Endothelial cell of umbilical vein (primary cell): ENCODE data around the gene ATL1. TPM values are rescaled to one million over a fixed set of nuclear protein-coding genes. Genes with fewer than 3 reads are reported as not detected.

Experiments
- BruUV-seq: library from RNA; stranded (reverse); fragments of 400-500 nt; replicated peaks from 2 replicates; lab custom pipeline; 2021; lab: Mats Ljungman, UMichigan
- CTCF ChIA-PET: fragments of 300-600, 350-600 bp; sonication (Branson Sonifier 250); formaldehyde crosslinking; loops from one replicate; lab custom pipeline; 2021; ENCODE audit warnings: antibody characterized with exemption, inconsistent platforms; lab: Charles Lee
- POLR2A ChIA-PET: fragments of 300-600, 350-600 bp; sonication (Branson Sonifier 250); formaldehyde crosslinking; loops from one replicate; lab custom pipeline; 2021; ENCODE audit warnings: antibody characterized with exemption, inconsistent platforms; lab: Charles Lee
- DNase-seq: peaks from one replicate; pipeline ENCODE4 v3.0.0-alpha.2; 2011; ENCODE audit warnings: low read depth, low spot score
- FAIRE-seq: peaks from 2 replicates; lab custom pipeline; 2011; peaks lifted over from hg19 to GRCh38; lab: Jason Lieb, UNC
- H2AFZ ChIP-seq: 2 replicates; pipeline ENCODE4 v1.6.0; 2012; ENCODE audit warnings: low read depth, low read length, control low read depth, inconsistent platforms
- H3K27ac ChIP-seq: 2 replicates; pipeline ENCODE4 v1.5.1; 2011; ENCODE audit warnings: low read depth, mild to moderate bottlenecking, control low read depth, low read length, moderate library complexity; ENCODE audit not compliant: insufficient read depth
- H3K27me3 ChIP-seq, 2 experiments: 2 replicates each; pipeline versions ENCODE4 v1.6.0 to v1.6.1; 2011; ENCODE audit warnings: low read length in 2 of 2, mixed read lengths in 1 of 2; ENCODE audit not compliant: control insufficient read depth in 2 of 2, insufficient read depth in 2 of 2
- H3K36me3 ChIP-seq, 2 experiments: 2 replicates in 1 of 2; 3 replicates in 1 of 2; pipeline ENCODE4 v1.5.1; 2011; ENCODE audit warnings: low read length in 2 of 2, mild to moderate bottlenecking in 1 of 2, moderate library complexity in 1 of 2; ENCODE audit not compliant: control insufficient read depth in 2 of 2, insufficient read depth in 2 of 2; ENCODE audit errors: extremely low read depth in 1 of 2
- H3K4me1 ChIP-seq: 3 replicates; pipeline ENCODE4 v1.5.1; 2011; ENCODE audit warnings: mild to moderate bottlenecking, low read length; ENCODE audit not compliant: control insufficient read depth, insufficient read depth; ENCODE audit errors: extremely low read depth
- H3K4me2 ChIP-seq: 2 replicates; pipeline ENCODE4 v1.6.1; 2011; ENCODE audit warnings: low read length, control low read depth, mixed read lengths; ENCODE audit not compliant: insufficient read depth
- H3K4me3 ChIP-seq, 3 experiments: fragments of 200-600 bp in 1 of 3; sonication (generic), shearing (Covaris generic) in 1 of 3; replicated peaks in 1 of 3; 2 replicates each; pipeline ENCODE4 v1.5.1; 2011 to 2016; ENCODE audit warnings: control low read depth in 3 of 3, low read length in 3 of 3, mild to moderate bottlenecking in 2 of 3, inconsistent platforms in 1 of 3, low read depth in 1 of 3, moderate library complexity in 1 of 3; ENCODE audit not compliant: insufficient read depth in 1 of 3
- H3K79me2 ChIP-seq: 2 replicates; pipeline ENCODE4 v1.6.0; 2012; ENCODE audit warnings: low read length, inconsistent platforms; ENCODE audit not compliant: control insufficient read depth, insufficient read depth
- H3K9ac ChIP-seq: replicated peaks from 2 replicates; pipeline ENCODE3; 2011; ENCODE audit warnings: low read length, control low read depth; ENCODE audit not compliant: insufficient read depth; ENCODE audit errors: extremely low read depth
- H3K9me1 ChIP-seq: replicated peaks from 3 replicates; pipeline ENCODE4 v1.6.0; 2011; ENCODE audit warnings: mild to moderate bottlenecking, low read length; ENCODE audit not compliant: control insufficient read depth, insufficient read depth; ENCODE audit errors: extremely low read depth
- H3K9me3 ChIP-seq: replicated peaks from 2 replicates; pipeline ENCODE4 v1.5.1; 2012; ENCODE audit warnings: low read length, inconsistent platforms; ENCODE audit not compliant: control insufficient read depth, insufficient read depth
- H4K20me1 ChIP-seq: replicated peaks from 2 replicates; pipeline ENCODE3; 2011; ENCODE audit warnings: mild to moderate bottlenecking, low read length; ENCODE audit not compliant: control insufficient read depth, insufficient read depth; ENCODE audit errors: extremely low read depth
- EZH2 ChIP-seq: IDR thresholded peaks from 2 replicates; pipeline ENCODE4 v1.6.1; 2012; ENCODE audit warnings: borderline replicate concordance, low read depth, mild to moderate bottlenecking, moderate library complexity, low read length, inconsistent platforms; ENCODE audit not compliant: severe bottlenecking
- FOS ChIP-seq: IDR thresholded peaks from 2 replicates; pipeline ENCODE4 v1.6.1; 2011; ENCODE audit warnings: mild to moderate bottlenecking, low read length, moderate library complexity, borderline replicate concordance; ENCODE audit not compliant: insufficient read depth
- GATA2 ChIP-seq: IDR thresholded peaks from 2 replicates; pipeline ENCODE4 v1.7.0; 2011; ENCODE audit warnings: low read depth, mild to moderate bottlenecking, moderate library complexity, mixed read lengths, low read length; ENCODE audit not compliant: insufficient read length, insufficient read depth
- JUN ChIP-seq: IDR thresholded peaks from 2 replicates; pipeline ENCODE4 v1.6.1; 2011; ENCODE audit warnings: borderline replicate concordance, low read depth; ENCODE audit not compliant: insufficient read length, insufficient read depth
- MYC ChIP-seq: IDR thresholded peaks from one replicate; pipeline ENCODE4 v1.6.1; 2011; ENCODE audit warnings: mild to moderate bottlenecking, low read depth, low read length
- POLR2A ChIP-seq: IDR thresholded peaks from 2 replicates; pipeline ENCODE4 v1.6.1; 2012; ENCODE audit warnings: low read depth, mild to moderate bottlenecking, control low read depth, low read length
- POLR2AphosphoS5 ChIP-seq: IDR thresholded peaks from 2 replicates; pipeline ENCODE4 v1.6.1; 2012; ENCODE audit warnings: low read depth, mild to moderate bottlenecking, control low read depth, low read length, moderate library complexity; ENCODE audit not compliant: insufficient read depth
- dilution Hi-C: fragments of 300-500 bp; cut with MboI; formaldehyde crosslinking; loops from one replicate; pipeline ENCODE4 v1.15.0; 2019; ENCODE audit warnings: low sequenced_read_pairs; ENCODE audit not compliant: extremely low pct_ligation_motif_present
- intact Hi-C: fragments of 100-400 bp; cut with micrococcal nuclease; formaldehyde crosslinking; loops from one replicate; pipeline ENCODE4 v1.10.0; 2022
- polyA plus RNA-seq, 4 experiments: library from polyadenylated mRNA; depleted of rRNA in 3 of 4; stranded (reverse) in 3 of 4; unstranded in 1 of 4; fragments of >200 nt; gene quantifications; 2 replicates each; pipeline versions ENCODE4 v1.2.1 to v1.2.3, GENCODE V29; 2011 to 2012; ENCODE audit warnings: missing spikeins in 1 of 4
- total RNA-seq: library from RNA; stranded (reverse); gene quantifications from 2 replicates; pipeline ENCODE4 v1.2.3, GENCODE V29; 2021
- TF ChIP-seq, protein P1 (sequence below), 2 donors: IDR thresholded peaks; 1 replicate in 1 of 2; 2 replicates in 1 of 2; pipeline ENCODE4 v1.5.1; 2011; ENCODE audit warnings: low read length in 2 of 2, mild to moderate bottlenecking in 2 of 2, moderate library complexity in 2 of 2, control low read depth in 1 of 2, inconsistent platforms in 1 of 2, low read depth in 1 of 2; ENCODE audit not compliant: insufficient read depth in 1 of 2; ENCODE audit errors: extremely low read depth in 1 of 2
- TF ChIP-seq, protein P2 (sequence below): IDR thresholded peaks from 2 replicates; pipeline ENCODE4 v1.6.1; 2011; ENCODE audit not compliant: insufficient read depth, insufficient read length

Gene ATL1
- total and polyA plus RNA-seq, 2 donors (not counting 3 experiments of a cell fraction or from before 2014, with no cell fraction given) = 1.1 to 5.1 TPM

DNA sequence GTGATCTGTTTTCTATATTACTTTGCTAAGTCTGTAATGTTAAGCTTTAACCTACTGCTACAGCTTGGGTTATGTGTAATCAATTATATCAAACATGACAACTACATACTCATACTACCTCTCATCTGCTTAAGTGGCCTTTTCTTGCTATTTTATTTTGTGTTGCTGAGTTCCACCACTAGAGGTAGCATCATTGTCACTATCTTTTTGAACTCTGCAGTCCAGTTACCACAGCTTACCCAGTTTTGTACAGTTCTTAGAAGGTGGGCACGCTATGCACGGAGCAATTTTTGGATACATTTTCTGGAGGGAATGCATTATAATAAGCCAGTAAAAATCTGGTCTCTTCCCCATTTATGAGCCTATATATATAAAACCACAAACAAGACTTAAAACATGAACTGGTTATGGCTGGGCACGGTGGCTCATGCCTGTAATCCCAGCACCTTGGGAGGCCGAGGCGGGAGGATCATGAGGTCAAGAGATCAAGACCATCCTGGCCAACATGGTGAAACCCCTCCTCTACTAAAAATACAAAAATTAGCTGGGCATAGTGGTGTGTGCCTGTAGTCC, 59.7 kb downstream of the ATL1 start:
- H3K36me3 ChIP-seq = no peaks in the 10 kb centered on the region
- POLR2A ChIA-PET = no interaction called here
- BruUV-seq = no TSS peak
- CTCF ChIA-PET = interaction anchor here (0.6 to 3.4 kb wide), 21 partner anchors 9 to 241 kb away, joined by 3 to 62 read pairs (median 3); partner anchors contain the start of gene ATL1
- intact Hi-C loops (loop anchor here (1.0 to 5.0 kb wide), 3 partner anchors 48 to 156 kb away; partner anchors contain the start of gene SAV1), dilution Hi-C loops (no loop called here)
- H3K9me3 ChIP-seq = no peaks in the 10 kb centered on the region
- H3K9ac ChIP-seq = no peak overlapping the region
- H3K4me2 ChIP-seq = no peak overlapping the region
- TF ChIP-seq POLR2AphosphoS5 = no peak
- TF ChIP-seq, protein P1, sequence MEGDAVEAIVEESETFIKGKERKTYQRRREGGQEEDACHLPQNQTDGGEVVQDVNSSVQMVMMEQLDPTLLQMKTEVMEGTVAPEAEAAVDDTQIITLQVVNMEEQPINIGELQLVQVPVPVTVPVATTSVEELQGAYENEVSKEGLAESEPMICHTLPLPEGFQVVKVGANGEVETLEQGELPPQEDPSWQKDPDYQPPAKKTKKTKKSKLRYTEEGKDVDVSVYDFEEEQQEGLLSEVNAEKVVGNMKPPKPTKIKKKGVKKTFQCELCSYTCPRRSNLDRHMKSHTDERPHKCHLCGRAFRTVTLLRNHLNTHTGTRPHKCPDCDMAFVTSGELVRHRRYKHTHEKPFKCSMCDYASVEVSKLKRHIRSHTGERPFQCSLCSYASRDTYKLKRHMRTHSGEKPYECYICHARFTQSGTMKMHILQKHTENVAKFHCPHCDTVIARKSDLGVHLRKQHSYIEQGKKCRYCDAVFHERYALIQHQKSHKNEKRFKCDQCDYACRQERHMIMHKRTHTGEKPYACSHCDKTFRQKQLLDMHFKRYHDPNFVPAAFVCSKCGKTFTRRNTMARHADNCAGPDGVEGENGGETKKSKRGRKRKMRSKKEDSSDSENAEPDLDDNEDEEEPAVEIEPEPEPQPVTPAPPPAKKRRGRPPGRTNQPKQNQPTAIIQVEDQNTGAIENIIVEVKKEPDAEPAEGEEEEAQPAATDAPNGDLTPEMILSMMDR (IDR thresholded peaks at IDR 0.05; ENCODE audit: extremely low read depth in 1 of 2, insufficient read depth in 1 of 2, low read depth in 1 of 2, low read length in 2 of 2) = peak; percentile 37 to 42
- no peaks in the 10 kb centered on the region for H3K27me3 ChIP-seq
- no peak overlapping the region for H3K4me3 ChIP-seq
- DNase-seq (peak; percentile 70), FAIRE-seq (peak; percentile 78)
- no peaks in the 10 kb centered on the region for H3K9me1 ChIP-seq
- H3K79me2 ChIP-seq = no peaks in the 10 kb centered on the region
- H3K4me1 ChIP-seq = peaks cover 5% of the 10 kb centered on the region
- H4K20me1 ChIP-seq = no peaks in the 10 kb centered on the region
- H2AFZ ChIP-seq = no peak overlapping the region
- H3K27ac ChIP-seq = no peak overlapping the region

- intact Hi-C loops (no loop called here), dilution Hi-C loops (no loop called here)
- ChIA-PET CTCF (interaction anchor here (0.6 to 3.4 kb wide), 17 partner anchors 8 to 1931 kb away, joined by 3 to 62 read pairs (median 6); partner anchors contain the start of gene ATL1), POLR2A (no interaction called here)
- Histone ChIP-seq H3K4me1 (peaks cover 5% of the 10 kb centered on the region), H2AFZ (no peak overlapping the region), H3K9me3 (no peaks in the 10 kb centered on the region), H3K27me3 (no peaks in the 10 kb centered on the region), H3K4me2 (peak overlapping the region; percentile 14), H3K4me3 (no peak overlapping the region), H3K27ac (no peak overlapping the region), H3K9me1 (no peaks in the 10 kb centered on the region), H3K79me2 (no peaks in the 10 kb centered on the region), H4K20me1 (no peaks in the 10 kb centered on the region), H3K36me3 (no peaks in the 10 kb centered on the region), H3K9ac (no peak overlapping the region)
- FAIRE-seq = no peak
- peak; percentile 39 for DNase-seq
- BruUV-seq = no TSS peak
- TF ChIP-seq JUN (no peak), GATA2 (peak; percentile 35), MYC (no peak), FOS (peak; percentile 46), EZH2 (no peak), POLR2AphosphoS5 (peak; percentile 21), POLR2A (no peak)
- TF ChIP-seq, protein P2, sequence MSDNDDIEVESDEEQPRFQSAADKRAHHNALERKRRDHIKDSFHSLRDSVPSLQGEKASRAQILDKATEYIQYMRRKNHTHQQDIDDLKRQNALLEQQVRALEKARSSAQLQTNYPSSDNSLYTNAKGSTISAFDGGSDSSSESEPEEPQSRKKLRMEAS = no peak
- TF ChIP-seq, protein P1 (IDR thresholded peaks at IDR 0.05; ENCODE audit: extremely low read depth in 1 of 2, insufficient read depth in 1 of 2, low read depth in 1 of 2, low read length in 2 of 2) = no peak
These were observed 60.4 kb downstream of the ATL1 start for GRCh38 chr14:50620341-50620740.
